Iris pigment epithelial cell (primary cell): ENCODE data around the gene ZSWIM8.
"Not testable (repeated sequence)": the region's sequence is repeated elsewhere in the genome, so short reads cannot be mapped to it uniquely, and the experiment has no call there.

Source experiments
- DNase-seq: peaks from one replicate; pipeline ENCODE4 v3.0.0-alpha.2; 2011; ENCODE audit warnings: low read depth

The ZSWIM8 gene, protein sequence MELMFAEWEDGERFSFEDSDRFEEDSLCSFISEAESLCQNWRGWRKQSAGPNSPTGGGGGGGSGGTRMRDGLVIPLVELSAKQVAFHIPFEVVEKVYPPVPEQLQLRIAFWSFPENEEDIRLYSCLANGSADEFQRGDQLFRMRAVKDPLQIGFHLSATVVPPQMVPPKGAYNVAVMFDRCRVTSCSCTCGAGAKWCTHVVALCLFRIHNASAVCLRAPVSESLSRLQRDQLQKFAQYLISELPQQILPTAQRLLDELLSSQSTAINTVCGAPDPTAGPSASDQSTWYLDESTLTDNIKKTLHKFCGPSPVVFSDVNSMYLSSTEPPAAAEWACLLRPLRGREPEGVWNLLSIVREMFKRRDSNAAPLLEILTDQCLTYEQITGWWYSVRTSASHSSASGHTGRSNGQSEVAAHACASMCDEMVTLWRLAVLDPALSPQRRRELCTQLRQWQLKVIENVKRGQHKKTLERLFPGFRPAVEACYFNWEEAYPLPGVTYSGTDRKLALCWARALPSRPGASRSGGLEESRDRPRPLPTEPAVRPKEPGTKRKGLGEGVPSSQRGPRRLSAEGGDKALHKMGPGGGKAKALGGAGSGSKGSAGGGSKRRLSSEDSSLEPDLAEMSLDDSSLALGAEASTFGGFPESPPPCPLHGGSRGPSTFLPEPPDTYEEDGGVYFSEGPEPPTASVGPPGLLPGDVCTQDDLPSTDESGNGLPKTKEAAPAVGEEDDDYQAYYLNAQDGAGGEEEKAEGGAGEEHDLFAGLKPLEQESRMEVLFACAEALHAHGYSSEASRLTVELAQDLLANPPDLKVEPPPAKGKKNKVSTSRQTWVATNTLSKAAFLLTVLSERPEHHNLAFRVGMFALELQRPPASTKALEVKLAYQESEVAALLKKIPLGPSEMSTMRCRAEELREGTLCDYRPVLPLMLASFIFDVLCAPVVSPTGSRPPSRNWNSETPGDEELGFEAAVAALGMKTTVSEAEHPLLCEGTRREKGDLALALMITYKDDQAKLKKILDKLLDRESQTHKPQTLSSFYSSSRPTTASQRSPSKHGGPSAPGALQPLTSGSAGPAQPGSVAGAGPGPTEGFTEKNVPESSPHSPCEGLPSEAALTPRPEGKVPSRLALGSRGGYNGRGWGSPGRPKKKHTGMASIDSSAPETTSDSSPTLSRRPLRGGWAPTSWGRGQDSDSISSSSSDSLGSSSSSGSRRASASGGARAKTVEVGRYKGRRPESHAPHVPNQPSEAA (N-terminal part only)

DNA sequence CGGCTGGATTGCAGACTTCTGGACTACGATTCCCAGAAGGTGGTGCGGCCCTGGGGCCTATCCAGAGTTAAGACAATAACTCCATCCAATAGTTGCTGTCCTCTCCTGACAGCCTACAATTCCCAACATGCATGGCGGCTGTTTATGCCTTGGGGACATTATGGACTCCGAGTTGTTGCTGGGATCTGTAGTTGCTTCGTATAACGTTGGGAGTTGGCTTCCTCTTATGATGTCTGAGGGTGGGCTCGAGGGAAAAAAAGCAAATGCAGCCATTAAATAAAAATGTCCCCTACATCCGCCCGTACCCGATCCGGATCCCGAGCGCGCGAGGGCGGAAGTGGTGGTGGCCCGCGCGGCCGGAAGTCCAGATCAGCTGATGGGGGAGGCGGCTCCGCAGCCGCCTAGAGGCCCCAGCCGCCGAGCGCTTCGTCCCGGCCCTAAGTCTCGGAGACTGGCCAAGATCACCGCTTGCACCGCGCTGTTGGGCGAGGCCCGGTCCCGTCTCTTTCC, at the start of gene ZSWIM8:
TSS of gene ZSWIM8 (plus strand) at position 396 of the 510 bp plus-strand sequence. CDS start 273 bp downstream, outside the sequence.
- peak; percentile 97 for DNase-seq

DNA sequence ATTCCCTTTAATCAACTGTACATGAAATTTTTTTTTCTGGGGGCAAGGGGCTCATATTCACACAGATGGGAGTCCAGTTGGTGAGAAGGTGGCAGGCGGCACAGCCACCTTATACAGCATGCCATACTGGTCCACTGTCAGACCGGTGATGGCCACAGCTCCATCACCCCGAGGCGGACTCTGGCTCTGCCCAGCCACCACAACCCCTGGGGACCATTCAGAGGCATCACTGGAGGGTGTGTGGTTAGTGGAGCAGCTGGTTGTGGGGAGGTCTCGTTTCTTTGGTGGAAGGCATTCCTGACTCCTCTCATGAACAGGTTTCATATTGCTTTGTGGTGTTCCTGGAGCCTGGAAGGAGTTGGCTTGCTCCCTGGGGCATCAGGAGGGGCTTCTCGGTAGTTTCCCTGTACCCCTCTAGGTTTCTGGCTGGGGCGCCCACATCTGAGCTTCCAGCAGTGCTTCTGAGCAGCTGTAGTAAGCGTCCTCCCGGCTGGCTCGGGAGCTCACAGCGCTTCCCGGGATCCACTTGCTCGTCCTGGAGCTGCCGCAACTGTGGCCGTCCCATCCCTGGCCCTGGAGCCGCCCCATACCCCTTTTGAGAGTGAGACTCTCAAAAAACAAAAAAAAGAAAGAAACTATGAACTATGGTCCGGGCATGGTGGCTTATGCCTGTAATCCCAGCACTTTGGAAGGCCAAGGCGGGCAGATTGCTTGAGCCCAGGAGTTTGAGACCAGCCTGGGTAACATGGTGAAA, 44.7 kb upstream of the ZSWIM8 start:
- DNase-seq: not testable (repeated sequence)

DNA sequence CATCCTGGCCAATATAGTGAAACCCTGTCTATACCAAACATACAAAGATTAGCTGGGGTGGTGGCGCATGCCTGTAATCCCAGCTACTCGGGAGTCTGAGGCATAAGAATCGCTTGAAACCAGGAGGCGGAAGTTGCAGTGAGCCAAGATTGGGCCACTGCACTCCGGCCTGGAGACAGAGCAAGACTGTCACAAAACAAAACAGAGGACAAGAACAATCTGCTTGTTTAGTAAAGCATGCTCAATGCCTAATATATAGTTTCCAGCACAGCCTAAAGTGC, 43.0 kb upstream of the ZSWIM8 start:
- no peak for DNase-seq

DNA sequence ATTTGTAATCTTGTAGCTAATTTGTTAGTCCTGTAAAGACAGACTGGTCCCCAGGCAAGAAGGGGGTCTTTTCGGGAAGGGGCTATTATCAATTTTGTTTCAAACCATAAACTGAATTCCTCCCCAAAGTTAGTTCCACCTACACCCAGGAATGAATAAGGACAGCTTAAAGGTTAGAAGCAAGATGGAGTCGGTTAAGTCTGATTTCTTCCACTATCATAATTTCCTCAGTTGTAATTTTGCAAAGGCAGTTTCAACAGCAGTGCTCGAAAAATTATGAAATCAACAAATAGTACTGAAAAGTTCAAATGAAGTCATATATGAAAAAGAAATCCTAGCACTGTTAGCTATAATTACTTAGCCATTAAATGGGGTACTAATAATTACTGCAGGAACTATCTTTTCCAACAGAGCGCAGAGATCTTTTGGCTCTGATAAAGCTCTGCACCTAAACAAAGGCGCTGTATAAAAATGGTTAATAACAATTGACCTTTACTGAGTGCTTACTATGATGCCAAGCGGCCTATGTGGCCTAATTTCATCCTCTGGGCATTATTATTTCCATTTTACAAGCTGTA, 42.0 kb upstream of the ZSWIM8 start:
- no peak for DNase-seq

DNA sequence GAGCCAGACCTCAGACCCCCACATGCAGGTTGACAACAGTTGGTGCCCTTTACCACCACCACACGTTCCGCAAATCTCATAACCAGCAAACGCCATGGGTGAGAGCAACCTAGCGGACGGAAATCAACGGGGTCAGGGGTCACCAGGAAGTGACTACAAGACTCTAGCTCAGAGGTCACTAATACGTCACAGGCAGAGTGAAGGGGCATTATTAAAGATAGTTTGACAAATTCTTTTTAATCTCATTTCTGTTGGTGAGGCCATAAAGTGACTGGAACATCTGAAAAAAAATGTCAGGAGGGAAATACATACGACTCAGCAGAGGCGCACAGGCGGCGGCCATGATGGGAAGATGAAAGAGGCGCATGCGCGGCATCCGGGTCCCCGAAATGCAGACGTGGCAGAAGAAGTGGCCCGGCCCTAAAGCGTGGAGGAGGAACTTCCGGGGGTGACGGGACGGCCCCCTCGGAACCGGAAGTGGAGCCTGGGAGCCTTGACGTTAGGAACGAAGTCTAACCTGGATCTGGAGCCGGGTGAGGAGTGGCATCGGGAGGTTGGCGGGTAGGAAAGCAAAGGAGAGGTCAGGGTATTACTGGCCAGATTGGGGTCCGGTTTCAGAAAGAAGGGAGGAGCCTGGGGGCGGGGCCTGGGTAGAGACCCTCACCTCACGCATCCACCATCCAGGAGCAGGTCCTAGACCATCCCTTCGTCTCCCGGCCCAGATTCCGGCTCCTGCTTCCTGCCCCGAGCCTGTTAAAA, 41.3 kb upstream of the ZSWIM8 start, which contains the start of gene SEC24C:
TSS of gene SEC24C (plus strand) at position 468 of the 759 bp plus-strand sequence. CDS start 2,461 bp downstream, outside the sequence.
- peak; percentile 94 for DNase-seq

DNA sequence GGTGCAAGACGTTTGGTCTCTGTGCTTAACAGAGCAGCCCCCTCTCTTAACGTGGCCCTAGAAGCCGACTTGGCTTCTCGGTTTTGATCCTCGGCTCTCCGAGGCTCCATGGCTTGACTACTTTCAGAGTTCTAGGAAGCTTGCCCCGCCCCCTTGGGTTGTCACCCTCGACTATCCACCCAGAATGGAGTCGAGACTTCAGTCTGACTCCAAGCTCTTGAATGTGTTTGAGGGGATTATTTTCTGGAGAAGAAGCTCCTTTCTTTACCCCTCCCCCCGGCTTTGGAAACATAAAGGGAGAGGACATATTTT, 40.8 kb upstream of the ZSWIM8 start:
- peak; percentile 75 for DNase-seq

DNA sequence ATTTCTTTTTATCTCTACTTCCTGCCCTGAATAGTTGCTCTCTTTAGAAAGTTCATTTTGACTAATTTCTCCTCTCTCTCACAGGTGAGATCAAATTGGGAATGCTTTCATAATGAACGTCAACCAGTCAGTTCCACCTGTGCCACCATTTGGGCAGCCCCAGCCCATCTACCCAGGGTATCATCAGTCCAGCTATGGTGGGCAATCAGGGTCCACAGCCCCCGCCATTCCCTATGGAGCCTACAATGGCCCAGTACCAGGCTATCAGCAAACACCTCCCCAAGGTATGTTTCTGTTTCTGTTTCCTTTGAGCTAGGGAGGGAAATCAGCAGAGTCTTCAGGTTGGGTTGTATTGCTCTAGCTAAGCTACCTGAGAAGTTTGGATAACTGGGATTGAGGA, 38.7 kb upstream of the ZSWIM8 start:
- no peak for DNase-seq

DNA sequence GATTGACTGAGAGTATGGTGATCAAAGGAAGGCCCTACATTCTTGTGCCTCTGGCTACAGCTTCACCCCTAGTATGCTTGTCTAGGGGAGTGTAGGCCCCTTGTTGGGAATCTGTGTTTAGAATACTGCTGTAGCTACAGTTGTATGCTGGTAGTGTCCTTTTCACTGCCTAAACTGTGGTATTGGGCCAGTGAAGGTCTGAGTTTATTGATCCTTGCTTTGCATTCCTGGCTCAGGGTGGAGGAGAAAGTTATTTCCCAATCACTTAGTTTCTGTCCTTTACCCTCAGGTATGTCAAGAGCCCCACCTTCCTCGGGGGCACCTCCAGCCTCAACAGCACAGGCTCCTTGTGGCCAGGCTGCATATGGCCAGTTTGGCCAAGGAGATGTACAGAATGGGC, 34.6 kb upstream of the ZSWIM8 start:
- no peak for DNase-seq

DNA sequence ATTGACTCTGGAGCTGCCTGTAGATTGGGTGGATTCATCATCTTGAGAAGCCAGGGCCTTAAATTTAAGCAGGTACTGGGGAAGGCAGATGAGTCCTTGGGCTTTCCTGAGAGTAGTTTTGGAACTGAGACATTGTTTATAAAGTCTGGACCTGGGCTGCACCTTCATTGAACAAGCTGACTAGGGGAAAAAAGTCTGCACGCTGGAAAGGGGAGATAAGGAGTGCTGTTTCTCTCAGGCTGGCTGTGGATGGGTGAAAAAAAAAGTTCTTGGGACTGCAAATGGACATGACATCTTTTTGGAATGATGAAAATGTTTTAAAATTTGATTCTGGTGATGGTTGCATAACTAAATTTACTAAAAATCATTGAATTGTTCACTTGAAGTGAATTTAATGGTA, 29.2 kb upstream of the ZSWIM8 start:
- no peak for DNase-seq

DNA sequence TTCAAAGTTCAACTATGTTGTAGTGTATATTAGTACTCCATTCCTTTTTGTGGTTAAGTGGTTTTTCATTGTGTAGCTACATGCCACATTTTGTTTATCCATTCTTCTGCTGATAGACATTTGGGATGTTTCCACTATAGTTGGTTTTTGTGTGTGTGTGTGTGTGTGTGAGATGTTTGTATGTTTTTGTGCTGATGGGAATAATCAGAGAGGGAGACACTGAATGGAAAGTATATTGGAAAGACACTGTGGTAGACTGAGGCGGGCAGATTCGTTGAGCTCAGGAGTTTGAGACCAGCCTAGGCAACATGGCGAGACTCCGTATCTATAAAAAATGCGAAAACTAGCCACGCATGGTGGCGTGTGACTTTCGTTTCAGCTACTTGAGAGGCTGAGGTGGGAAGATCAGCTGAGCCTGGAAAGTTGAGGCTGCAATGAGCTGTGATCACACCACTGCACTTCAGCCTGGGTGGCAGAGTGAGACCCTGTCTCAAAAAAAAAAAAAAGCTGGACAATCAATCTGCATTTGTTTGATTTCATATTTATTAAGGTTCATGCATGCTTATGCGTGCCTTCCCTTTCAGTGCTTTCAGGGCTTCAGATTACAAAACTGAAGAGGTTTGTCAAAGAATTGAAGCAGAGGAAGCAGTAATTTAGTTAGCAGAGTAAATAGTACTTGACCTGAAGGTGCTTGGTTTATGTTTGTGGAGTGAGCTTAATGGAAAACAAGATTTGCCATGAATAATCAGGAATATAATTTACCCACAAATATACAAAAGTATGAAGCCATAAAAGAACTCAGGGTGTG, 26.5 kb upstream of the ZSWIM8 start:
- DNase-seq: no peak

DNA sequence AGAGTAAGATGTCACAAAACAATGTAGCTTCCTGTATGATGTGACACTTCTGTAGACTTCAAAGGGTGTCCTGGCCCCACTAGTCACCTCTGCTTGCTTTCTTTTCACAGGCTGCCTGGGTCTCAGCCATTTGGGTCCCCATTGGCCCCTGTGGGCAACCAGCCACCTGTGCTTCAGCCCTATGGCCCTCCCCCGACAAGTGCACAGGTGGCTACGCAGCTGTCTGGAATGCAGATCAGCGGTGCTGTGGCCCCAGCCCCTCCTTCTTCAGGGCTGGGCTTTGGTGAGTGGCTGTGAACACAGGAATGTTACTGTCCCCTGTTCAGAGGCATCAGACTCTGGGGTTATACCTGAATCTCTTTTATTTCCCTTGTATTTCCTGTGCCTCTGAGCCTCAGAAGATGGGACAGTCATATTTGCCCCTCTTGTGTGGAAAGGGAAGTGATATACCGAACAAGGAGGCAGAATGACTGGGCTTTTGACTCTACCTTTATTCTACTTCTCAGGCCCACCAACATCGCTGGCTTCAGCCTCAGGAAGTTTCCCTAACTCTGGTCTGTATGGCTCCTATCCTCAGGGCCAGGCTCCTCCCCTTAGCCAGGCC, 25.8 kb upstream of the ZSWIM8 start:
- DNase-seq: no peak

DNA sequence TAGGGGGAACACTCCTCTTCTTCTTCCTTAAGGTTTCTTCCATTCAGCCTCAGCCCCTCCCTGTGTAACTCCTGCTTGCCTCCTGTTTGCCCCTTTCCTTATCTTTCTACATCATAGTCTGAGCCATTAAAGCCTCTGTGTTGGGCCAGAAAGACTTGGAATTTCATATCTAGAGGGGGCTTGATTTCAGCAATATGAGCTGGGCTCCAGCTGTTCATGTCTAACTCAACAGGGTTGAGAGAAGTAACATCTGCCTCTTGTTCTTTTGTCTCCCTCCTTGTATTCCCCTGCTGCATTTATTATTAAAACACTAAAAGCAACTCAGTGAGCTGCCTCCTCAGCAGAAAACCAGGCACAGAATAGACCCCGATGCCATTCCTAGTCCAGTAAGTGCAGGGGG, 23.6 kb upstream of the ZSWIM8 start:
- DNase-seq: no peak

DNA sequence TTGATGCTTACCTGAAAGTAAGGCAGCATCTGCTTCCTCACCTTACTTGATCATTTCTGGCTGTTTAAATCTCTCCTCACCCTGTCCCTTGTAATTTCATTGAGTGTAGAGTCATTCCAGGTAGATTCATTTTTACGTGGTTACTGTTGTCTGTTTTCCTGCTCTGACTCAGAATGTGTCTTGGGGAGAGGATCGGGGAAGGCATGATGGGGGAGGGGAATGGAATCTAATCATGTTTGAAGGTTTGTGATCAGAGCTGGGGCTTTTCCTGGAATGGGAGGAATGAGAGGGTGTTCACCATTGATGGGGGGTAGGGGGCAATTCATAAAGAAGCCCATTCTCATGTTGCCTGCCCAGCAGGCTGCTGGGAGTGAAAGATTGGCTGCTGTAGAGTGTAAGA, 22.5 kb upstream of the ZSWIM8 start:
- DNase-seq: peak; percentile 70

DNA sequence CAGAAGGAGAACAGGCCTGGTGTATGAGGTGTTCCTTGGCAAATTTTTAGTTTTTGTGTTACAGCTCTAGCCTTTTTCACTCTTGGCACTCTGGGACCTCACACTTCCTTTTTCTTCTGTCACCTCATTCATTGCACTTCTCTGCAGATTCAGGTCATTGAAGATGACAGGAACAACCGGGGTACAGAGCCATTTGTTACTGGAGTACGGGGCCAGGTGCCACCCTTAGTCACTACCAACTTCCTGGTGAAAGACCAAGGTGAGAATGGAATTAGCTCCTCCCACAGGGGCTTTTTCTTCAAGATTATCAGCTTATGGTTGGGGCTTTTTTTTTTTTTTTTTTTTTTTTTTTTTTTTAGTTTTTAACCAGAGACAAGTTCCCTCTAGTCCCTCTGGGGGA, 22.1 kb upstream of the ZSWIM8 start:
- DNase-seq: no peak

DNA sequence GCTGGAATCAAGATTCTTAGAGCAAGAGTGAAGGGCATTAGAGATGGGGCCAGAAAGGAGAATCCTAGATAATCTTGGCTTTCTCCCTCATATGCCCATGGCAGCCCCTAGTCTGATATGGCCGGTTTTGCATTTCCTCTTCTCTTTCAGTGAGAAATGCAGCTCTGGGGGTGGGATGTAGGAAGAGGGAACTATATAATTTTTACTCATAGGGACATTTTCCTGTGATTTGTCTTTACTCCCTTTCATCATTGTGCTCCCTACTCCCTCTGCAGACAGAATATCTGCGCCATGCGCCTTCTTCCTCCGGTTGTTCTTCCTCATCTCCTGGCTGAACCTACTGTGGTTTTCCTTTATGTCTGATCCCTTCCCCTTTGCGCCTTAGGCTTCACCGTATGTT, 20.3 kb upstream of the ZSWIM8 start:
- DNase-seq: no peak

DNA sequence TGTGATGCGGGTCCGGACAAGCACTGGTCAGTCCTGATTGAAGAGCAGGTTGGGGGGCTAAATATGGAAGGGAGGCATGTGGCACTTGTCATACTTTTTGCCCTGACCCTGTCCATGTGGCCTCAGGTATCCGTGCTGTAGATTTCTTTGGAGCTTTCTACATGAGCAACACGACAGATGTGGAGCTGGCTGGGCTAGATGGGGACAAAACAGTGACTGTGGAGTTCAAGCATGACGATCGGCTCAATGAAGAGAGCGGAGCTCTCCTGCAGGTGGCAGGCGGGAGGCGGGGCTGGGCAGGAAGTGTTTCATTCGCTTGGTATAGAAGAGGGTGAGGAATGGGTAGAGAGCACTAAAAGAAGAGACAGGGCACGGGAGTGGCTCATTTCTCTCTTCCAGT, 16.5 kb upstream of the ZSWIM8 start:
- DNase-seq: no peak

DNA sequence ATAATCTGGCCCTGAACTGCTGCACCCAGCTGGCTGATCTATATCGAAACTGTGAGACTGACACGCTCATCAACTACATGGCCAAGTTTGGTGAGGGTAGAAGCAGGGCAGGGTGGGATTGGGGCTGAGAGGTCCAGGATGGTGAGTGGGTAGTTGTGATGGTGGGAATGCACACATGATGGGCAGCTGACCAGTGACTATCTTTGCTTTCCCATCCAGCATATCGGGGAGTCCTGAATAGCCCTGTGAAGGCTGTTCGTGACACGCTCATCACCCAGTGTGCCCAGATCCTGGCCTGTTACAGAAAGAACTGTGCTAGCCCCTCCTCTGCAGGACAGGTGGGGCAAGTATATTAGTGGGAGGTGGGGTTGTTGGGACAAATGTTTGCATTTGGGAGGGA, 16.0 kb upstream of the ZSWIM8 start:
- no peak for DNase-seq

DNA sequence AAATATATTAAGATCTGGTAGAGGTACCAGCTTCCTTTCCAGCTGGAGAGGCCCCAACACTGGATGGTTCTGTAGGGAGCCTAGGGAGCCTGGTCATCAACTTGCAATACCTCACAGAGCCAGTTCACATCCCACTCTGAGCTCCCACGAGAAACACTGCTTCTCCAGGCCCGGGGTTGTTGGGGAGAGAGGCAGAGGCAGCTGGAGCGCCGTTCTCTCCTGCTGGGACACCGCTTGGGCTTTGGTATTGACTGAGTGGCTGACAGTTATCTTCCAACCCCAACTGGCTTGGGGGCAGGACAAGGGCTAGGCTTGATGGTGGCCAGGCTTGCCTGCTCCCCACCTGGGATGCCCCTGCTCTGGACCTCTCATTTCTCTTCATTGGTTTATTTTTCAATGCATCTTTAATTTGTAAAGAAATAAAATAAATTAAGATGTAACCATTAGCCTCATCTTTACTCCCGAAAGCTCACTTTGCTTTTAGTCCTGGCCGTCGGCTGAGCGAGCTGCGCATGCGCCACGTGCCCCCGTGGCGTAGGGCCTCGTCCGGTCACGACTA, 13.6 kb upstream of the ZSWIM8 start:
- no peak for DNase-seq
